ENCODE results near the gene ARID1B. TPM values are rescaled to one million over a fixed set of nuclear protein-coding genes. Genes with fewer than 3 reads are reported as not detected.

Gene ARID1B
- total RNA-seq, 6 experiments from 2014 or later, result 23.2 to 35.3 (median 30.7) TPM

DNA sequence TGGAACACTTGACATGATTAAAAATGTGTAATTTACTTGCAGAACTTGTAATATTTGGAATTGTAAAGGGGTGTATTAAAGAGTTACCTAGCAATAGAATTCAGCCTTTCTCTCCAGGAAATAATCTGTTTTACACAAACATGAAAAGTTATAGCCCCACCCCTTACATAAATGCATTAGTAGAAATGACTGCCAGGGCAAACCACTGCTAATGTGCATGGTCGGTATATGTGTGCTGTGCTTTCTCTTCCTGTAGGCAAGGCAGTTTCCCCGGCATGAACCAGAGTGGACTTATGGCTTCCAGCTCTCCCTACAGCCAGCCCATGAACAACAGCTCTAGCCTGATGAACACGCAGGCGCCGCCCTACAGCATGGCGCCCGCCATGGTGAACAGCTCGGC, 389.6 kb downstream of the ARID1B start:
- Histone ChIP-seq H3K27ac (no peak overlapping the region), H3K9me3 (no peaks in the 10 kb centered on the region), H3K27me3 (no peaks in the 10 kb centered on the region), H3K4me3 (no peak overlapping the region), H3K4me1 (no peaks in the 10 kb centered on the region), H3K36me3 (peaks cover 0 to 14% (median 0%) of the 10 kb centered on the region in 4 donors)
- 94% methylated on average over 3 of the region's 8 CpGs for WGBS (ENCODE audit: insufficient coverage, low coverage, low lambda C conversion rate, missing lambda C conversion rate)
- TF ChIP-seq, protein P1, sequence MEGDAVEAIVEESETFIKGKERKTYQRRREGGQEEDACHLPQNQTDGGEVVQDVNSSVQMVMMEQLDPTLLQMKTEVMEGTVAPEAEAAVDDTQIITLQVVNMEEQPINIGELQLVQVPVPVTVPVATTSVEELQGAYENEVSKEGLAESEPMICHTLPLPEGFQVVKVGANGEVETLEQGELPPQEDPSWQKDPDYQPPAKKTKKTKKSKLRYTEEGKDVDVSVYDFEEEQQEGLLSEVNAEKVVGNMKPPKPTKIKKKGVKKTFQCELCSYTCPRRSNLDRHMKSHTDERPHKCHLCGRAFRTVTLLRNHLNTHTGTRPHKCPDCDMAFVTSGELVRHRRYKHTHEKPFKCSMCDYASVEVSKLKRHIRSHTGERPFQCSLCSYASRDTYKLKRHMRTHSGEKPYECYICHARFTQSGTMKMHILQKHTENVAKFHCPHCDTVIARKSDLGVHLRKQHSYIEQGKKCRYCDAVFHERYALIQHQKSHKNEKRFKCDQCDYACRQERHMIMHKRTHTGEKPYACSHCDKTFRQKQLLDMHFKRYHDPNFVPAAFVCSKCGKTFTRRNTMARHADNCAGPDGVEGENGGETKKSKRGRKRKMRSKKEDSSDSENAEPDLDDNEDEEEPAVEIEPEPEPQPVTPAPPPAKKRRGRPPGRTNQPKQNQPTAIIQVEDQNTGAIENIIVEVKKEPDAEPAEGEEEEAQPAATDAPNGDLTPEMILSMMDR (IDR thresholded peaks at IDR 0.05), result no peak
- TF ChIP-seq POLR2A (IDR thresholded peaks at IDR 0.05), result no peak
- DNase-seq (no peak), ATAC-seq (no peak)
- intact Hi-C loops (cut with DNase I), result no loop called here

DNA sequence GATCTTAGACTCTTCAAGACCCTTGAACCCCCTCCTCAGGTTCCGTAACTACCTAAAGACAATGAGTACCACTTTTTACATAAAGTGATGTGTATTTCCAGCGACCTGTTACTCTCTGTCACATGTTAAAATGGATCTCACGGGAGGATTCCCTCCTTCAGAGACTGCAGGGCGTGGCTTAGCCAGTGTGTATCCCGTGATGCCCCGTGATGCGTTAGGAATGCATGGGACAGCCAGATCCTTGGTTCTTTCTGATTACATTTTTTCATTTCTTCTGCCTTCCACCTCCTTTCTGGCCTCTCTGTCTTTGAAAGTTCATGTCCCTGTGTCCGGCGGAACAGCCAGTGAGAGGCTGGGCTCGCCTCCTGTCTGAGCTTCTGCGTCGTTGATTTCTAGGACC, 390.7 kb downstream of the ARID1B start:
- TF ChIP-seq POLR2A (IDR thresholded peaks at IDR 0.05), result no peak
- TF ChIP-seq, protein P1 (IDR thresholded peaks at IDR 0.05), result no peak
- H3K4me3 ChIP-seq, result no peak overlapping the region
- H3K27me3 ChIP-seq, result no peaks in the 10 kb centered on the region
- H3K36me3 ChIP-seq, result peaks cover 0 to 14% (median 0%) of the 10 kb centered on the region in 4 donors
- ATAC-seq, result no peak
- no peaks in the 10 kb centered on the region for H3K9me3 ChIP-seq
- 84% methylated on average over 9 of the region's 12 CpGs for WGBS (ENCODE audit: insufficient coverage, low coverage, low lambda C conversion rate, missing lambda C conversion rate)
- H3K27ac ChIP-seq, result no peak overlapping the region
- H3K4me1 ChIP-seq, result no peaks in the 10 kb centered on the region
- no peak for DNase-seq
- intact Hi-C loops (cut with DNase I), result no loop called here

DNA sequence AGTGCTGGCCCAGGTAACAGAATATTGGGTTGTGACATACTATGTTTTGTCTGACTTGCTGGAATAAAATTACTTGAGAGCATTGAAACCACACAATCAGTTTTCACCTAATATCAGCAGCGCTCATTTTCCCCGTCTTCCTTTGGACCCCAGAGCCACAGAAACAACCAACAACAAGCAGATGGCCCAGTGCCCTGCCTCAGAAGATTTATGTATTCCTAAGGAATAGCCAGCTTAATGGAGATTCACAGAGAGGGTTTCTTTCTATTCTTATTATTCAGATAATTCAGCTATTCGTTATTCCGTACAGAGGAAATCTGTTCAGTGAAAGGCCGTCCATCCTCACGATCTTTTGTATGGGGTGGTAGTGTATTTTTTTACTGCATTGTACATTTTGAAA, 391.3 kb downstream of the ARID1B start:
- ATAC-seq, result no peak
- no peak for DNase-seq
- peaks cover 0 to 14% (median 0%) of the 10 kb centered on the region in 4 donors for H3K36me3 ChIP-seq
- intact Hi-C loops (cut with DNase I), result no loop called here
- H3K9me3 ChIP-seq, result no peaks in the 10 kb centered on the region
- H3K27ac ChIP-seq, result no peak overlapping the region
- TF ChIP-seq, protein P1 (IDR thresholded peaks at IDR 0.05), result no peak
- TF ChIP-seq POLR2A (IDR thresholded peaks at IDR 0.05), result no peak
- no peaks in the 10 kb centered on the region for H3K4me1 ChIP-seq
- no peak overlapping the region for H3K4me3 ChIP-seq
- 94% methylated on average over 6 of the region's 6 CpGs for WGBS (ENCODE audit: insufficient coverage, low coverage, low lambda C conversion rate, missing lambda C conversion rate)
- no peaks in the 10 kb centered on the region for H3K27me3 ChIP-seq

DNA sequence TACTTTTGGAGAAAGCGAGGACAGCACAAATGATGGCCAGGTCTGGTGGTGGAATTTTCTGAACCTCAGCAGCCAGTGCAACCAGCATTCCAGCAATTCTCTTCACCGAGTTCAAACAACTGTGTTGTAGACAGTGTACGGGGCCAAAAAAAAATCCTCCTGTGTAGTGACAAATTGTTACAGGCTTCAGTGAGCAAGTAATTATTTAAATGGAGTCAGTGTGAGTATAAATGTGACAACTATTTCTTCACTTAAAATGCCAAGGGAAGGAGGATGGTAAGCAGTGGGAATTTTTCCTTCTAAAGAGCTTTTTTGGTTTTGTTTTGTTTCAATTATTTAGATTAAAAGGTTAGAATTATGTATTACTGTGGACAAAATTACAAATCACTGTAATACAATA, 392.0 kb downstream of the ARID1B start:
- Histone ChIP-seq H3K9me3 (no peaks in the 10 kb centered on the region), H3K4me1 (no peaks in the 10 kb centered on the region), H3K36me3 (peaks cover 0 to 14% (median 0%) of the 10 kb centered on the region in 4 donors), H3K27me3 (no peaks in the 10 kb centered on the region), H3K27ac (no peak overlapping the region), H3K4me3 (no peak overlapping the region)
- TF ChIP-seq, protein P1 (IDR thresholded peaks at IDR 0.05), result no peak
- TF ChIP-seq POLR2A (IDR thresholded peaks at IDR 0.05), result no peak
- intact Hi-C loops (cut with DNase I), result no loop called here
- WGBS (ENCODE audit: insufficient coverage, low coverage, low lambda C conversion rate, missing lambda C conversion rate), result 91% methylated on average over 3 of the region's 3 CpGs
- no peak for DNase-seq
- ATAC-seq, result no peak

DNA sequence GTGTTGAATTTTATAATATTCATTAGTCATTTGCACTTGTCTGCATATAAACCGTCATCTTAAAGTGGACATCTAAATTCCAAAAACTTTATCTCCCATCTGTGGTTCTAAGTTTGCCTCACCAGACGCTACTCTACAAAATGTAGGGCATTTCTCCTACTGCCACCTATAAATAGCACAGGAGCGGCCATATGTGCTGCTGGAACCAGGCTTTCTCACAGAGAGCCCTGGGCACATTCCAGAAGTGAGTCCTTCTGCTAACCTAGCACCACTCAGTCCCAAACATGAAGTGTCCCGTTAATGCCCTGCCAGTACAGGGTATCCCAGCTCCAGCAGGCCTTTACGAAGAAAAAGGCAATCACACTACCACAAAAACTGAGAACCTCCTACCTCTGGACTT, 392.5 kb downstream of the ARID1B start:
- Histone ChIP-seq H3K27ac (no peak overlapping the region), H3K27me3 (no peaks in the 10 kb centered on the region), H3K4me1 (no peaks in the 10 kb centered on the region), H3K4me3 (no peak overlapping the region), H3K9me3 (no peaks in the 10 kb centered on the region), H3K36me3 (peaks cover 0 to 14% (median 0%) of the 10 kb centered on the region in 4 donors)
- TF ChIP-seq, protein P1 (IDR thresholded peaks at IDR 0.05), result no peak
- TF ChIP-seq POLR2A (IDR thresholded peaks at IDR 0.05), result no peak
- DNase-seq, result no peak
- WGBS (ENCODE audit: insufficient coverage, low coverage, low lambda C conversion rate, missing lambda C conversion rate), result 88% methylated on average over 4 of the region's 5 CpGs
- intact Hi-C loops (cut with DNase I), result no loop called here
- no peak for ATAC-seq
